B cell (primary cell): ENCODE measurements around the gene SLC25A13. TPM values are rescaled to one million over a fixed set of nuclear protein-coding genes. Genes with fewer than 3 reads are reported as not detected.

Source experiments
- ATAC-seq: fragments of 200-7000 bp; cut with Tn5 transposase; one replicate; pipeline ENCODE4 v1.10.0; 2021; ENCODE audit warnings: low read depth, mild to moderate bottlenecking, moderate number of reproducible peaks, moderate library complexity
- CTCF ChIA-PET: fragments of 350-600 bp; sonication (Branson Sonifier 250); formaldehyde crosslinking; loops from one replicate; lab custom pipeline; 2021; ENCODE audit warnings: antibody characterized with exemption, inconsistent platforms; lab: Charles Lee
- POLR2A ChIA-PET: fragments of 350-600 bp; sonication (Branson Sonifier 250); formaldehyde crosslinking; loops from one replicate; lab custom pipeline; 2021; ENCODE audit warnings: antibody characterized with exemption; lab: Charles Lee
- DNase-seq: peaks from one replicate; pipeline ENCODE4 v3.0.0; 2013
- H2AFZ ChIP-seq: 2 replicates; pipeline ENCODE4 v1.6.1; 2012; ENCODE audit warnings: mild to moderate bottlenecking, low read depth, low read length; ENCODE audit not compliant: insufficient read depth, poor library complexity, severe bottlenecking
- H3K27ac ChIP-seq, 2 donors: 1 replicate in 1 of 2; 2 replicates in 1 of 2; pipeline ENCODE4 v1.5.1; 2012 to 2013; ENCODE audit warnings: low read length in 2 of 2, mild to moderate bottlenecking in 2 of 2, moderate library complexity in 1 of 2
- H3K27me3 ChIP-seq, 4 experiments: fragments of 200-600 bp in 1 of 4; sonication (generic) in 1 of 4; replicated peaks in 1 of 4; 1 replicate in 2 of 4; 2 replicates in 2 of 4; pipeline versions ENCODE4 v1.6.1 to v1.7.0; 2013 to 2016; ENCODE audit warnings: low read length in 3 of 4, mild to moderate bottlenecking in 2 of 4, mixed read lengths in 1 of 4, moderate library complexity in 1 of 4; ENCODE audit not compliant: insufficient read depth in 4 of 4, control insufficient read depth in 3 of 4; ENCODE audit errors: control extremely low read depth in 1 of 4
- H3K36me3 ChIP-seq, 2 experiments: replicated peaks in 1 of 2; 1 replicate in 1 of 2; 2 replicates in 1 of 2; pipeline versions ENCODE4 v1.6.1 to v1.7.1; 2013; ENCODE audit warnings: low read length in 1 of 2; ENCODE audit not compliant: insufficient read depth in 2 of 2, control insufficient read depth in 1 of 2; ENCODE audit errors: control extremely low read depth in 1 of 2, extremely low read depth in 1 of 2
- H3K4me1 ChIP-seq, 2 donors: fragments of 200-600 bp in 1 of 2; sonication (generic) in 1 of 2; 1 replicate in 1 of 2; 2 replicates in 1 of 2; pipeline versions ENCODE4 v1.5.1 to v1.6.1; 2013 to 2017; ENCODE audit warnings: low read length in 2 of 2; ENCODE audit not compliant: control insufficient read depth in 2 of 2, insufficient read depth in 2 of 2
- H3K4me2 ChIP-seq: replicated peaks from 2 replicates; pipeline ENCODE3; 2012; ENCODE audit warnings: mild to moderate bottlenecking, low read depth, low read length; ENCODE audit not compliant: poor library complexity, severe bottlenecking
- H3K4me3 ChIP-seq, 5 experiments: fragments of 200-600 bp in 1 of 5; sonication (generic) in 1 of 5; 1 replicate in 3 of 5; 2 replicates in 2 of 5; pipeline versions ENCODE4 v1.5.1 to v1.7.0; 2011 to 2016; ENCODE audit warnings: low read length in 4 of 5, mild to moderate bottlenecking in 4 of 5, low read depth in 2 of 5, control low read depth in 1 of 5, moderate library complexity in 1 of 5; ENCODE audit not compliant: insufficient read depth in 1 of 5; ENCODE audit errors: control extremely low read depth in 1 of 5, extremely low read depth in 1 of 5
- H3K79me2 ChIP-seq: fragments of 200-600 bp; sonication (generic); one replicate; pipeline ENCODE4 v1.6.0; 2016; ENCODE audit warnings: low read length; ENCODE audit not compliant: control insufficient read depth, insufficient read depth
- H3K9ac ChIP-seq: fragments of 200-600 bp; sonication (generic); 2 replicates; pipeline ENCODE4 v1.6.1; 2017; ENCODE audit warnings: mild to moderate bottlenecking, low read length, moderate library complexity
- H3K9me3 ChIP-seq, 3 donors: one replicate each; pipeline versions ENCODE4 v1.6.1 to v1.7.1; 2013; ENCODE audit warnings: low read length in 2 of 3; ENCODE audit not compliant: control insufficient read depth in 2 of 3, insufficient read depth in 1 of 3; ENCODE audit errors: control extremely low read depth in 1 of 3
- H4K20me1 ChIP-seq: 2 replicates; pipeline ENCODE4 v1.6.0; 2012; ENCODE audit warnings: mild to moderate bottlenecking, low read length; ENCODE audit not compliant: insufficient read depth, control insufficient read depth, poor library complexity, severe bottlenecking
- H3K27ac Mint-ChIP-seq: one replicate; pipeline ENCODE4 v1.8.0; 2021; ENCODE audit warnings: mixed read lengths
- H3K27me3 Mint-ChIP-seq: one replicate; pipeline ENCODE4 v1.8.0; 2021; ENCODE audit warnings: mixed read lengths
- H3K4me1 Mint-ChIP-seq: one replicate; pipeline ENCODE4 v1.8.0; 2021; ENCODE audit warnings: mixed read lengths
- H3K4me3 Mint-ChIP-seq: one replicate; pipeline ENCODE4 v1.8.0; 2021; ENCODE audit warnings: mixed read lengths
- H3K9me3 Mint-ChIP-seq: one replicate; pipeline ENCODE4 v1.8.0; 2022; ENCODE audit warnings: mixed read lengths; ENCODE audit not compliant: insufficient read depth
- CTCF ChIP-seq: fragments of 200-600 bp; IDR thresholded peaks from one replicate; pipeline ENCODE4 v1.8.0; 2022; ENCODE audit warnings: antibody characterized with exemption, mild to moderate bottlenecking
- EZH2 ChIP-seq: IDR thresholded peaks from 2 replicates; pipeline ENCODE4 v1.6.1; 2012; ENCODE audit warnings: borderline replicate concordance, low read depth, mild to moderate bottlenecking, moderate library complexity, low read length; ENCODE audit not compliant: insufficient read depth, poor library complexity, severe bottlenecking
- WGBS: methylation state at CpG from one replicate; pipeline ENCODE4 v1.1.5; 2013; ENCODE audit warnings: missing lambda C conversion rate; ENCODE audit not compliant: insufficient coverage; 5-methylcytosine and 5-hydroxymethylcytosine counted together
- intact Hi-C: fragments of 100-400 bp; cut with micrococcal nuclease; formaldehyde crosslinking; loops from one replicate; pipeline ENCODE4 v1.10.0; 2022
- polyA plus RNA-seq: library from polyadenylated mRNA; depleted of rRNA; stranded (reverse); fragments of >200 nt; gene quantifications from 2 replicates; pipeline ENCODE4 v1.2.3, GENCODE V29; 2012
- total RNA-seq, 2 donors: library from RNA; stranded (reverse); fragments of 120-200 nt in 1 of 2; gene quantifications; 1 replicate in 1 of 2; 2 replicates in 1 of 2; pipeline versions ENCODE4 v1.2.3 to v1.2.4, GENCODE V29; 2013 to 2022

SLC25A13 gene
- total and polyA plus RNA-seq, 2 donors (not counting 1 experiment from before 2014, with no cell fraction given) = 12.5 to 30.9 TPM

DNA sequence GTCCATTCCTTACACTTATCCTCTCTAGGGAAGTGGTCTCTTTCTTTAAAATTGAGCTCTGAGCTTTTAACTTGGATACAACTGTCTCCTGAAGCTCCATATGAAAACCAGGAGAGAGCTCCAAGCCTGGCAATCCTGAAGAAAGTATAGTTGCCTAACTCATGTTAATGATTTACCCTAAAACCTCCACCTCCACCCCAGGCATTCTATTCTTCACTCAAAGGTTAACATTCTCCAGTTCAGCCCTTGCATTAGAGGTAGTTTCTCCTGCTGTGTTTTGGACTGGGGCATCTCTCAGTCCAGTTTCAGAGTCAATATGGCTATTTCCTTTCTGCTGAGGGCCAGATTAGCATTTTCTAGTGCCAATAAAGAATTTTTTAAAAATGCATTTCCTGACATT is 195.5 kb downstream of the SLC25A13 start:
- Histone ChIP-seq H3K4me1 (no peaks in the 10 kb centered on the region), H4K20me1 (no peaks in the 10 kb centered on the region), H3K36me3 (peaks cover 0 to 16% of the 10 kb centered on the region in 2 experiments), H3K27me3 (no peaks in the 10 kb centered on the region), H3K79me2 (no peaks in the 10 kb centered on the region), H3K4me3 (no peak overlapping the region), H3K4me2 (no peak overlapping the region), H3K9ac (no peak overlapping the region), H3K27ac (no peak overlapping the region), H2AFZ (no peak overlapping the region), H3K9me3 (no peaks in the 10 kb centered on the region)
- no peak for DNase-seq
- POLR2A ChIA-PET = no interaction called here
- no peak for TF ChIP-seq CTCF
- no peaks in the 10 kb centered on the region for H3K27me3 Mint-ChIP-seq
- no peaks in the 10 kb centered on the region for H3K4me1 Mint-ChIP-seq
- H3K27ac Mint-ChIP-seq = no peak overlapping the region
- intact Hi-C loops = no loop called here
- no peak overlapping the region for H3K4me3 Mint-ChIP-seq
- no peak for ATAC-seq
- no peaks in the 10 kb centered on the region for H3K9me3 Mint-ChIP-seq
- CTCF ChIA-PET = interaction anchor here (0.8 to 1.5 kb wide), 2 partner anchors 11 to 180 kb away, joined by 3 read pairs; no protein-coding TSS in a partner anchor

GRCh38 chr7:96122746-96123145 is 199.2 kb downstream of the SLC25A13 start:
- no peaks in the 10 kb centered on the region for H4K20me1 ChIP-seq
- POLR2A ChIA-PET = no interaction called here
- intact Hi-C loops = no loop called here
- H3K27ac ChIP-seq = no peak overlapping the region
- no peak overlapping the region for H3K4me2 ChIP-seq
- Mint-ChIP-seq H3K4me1 (no peaks in the 10 kb centered on the region), H3K27ac (no peak overlapping the region), H3K27me3 (no peaks in the 10 kb centered on the region), H3K9me3 (no peaks in the 10 kb centered on the region), H3K4me3 (no peak overlapping the region)
- no CpG with 5 or more reads among the region's 2 CpGs for WGBS
- H3K79me2 ChIP-seq = no peaks in the 10 kb centered on the region
- no peak overlapping the region for H2AFZ ChIP-seq
- no peaks in the 10 kb centered on the region for H3K27me3 ChIP-seq
- no peak overlapping the region for H3K4me3 ChIP-seq
- DNase-seq (no peak), ATAC-seq (no peak)
- H3K4me1 ChIP-seq = no peaks in the 10 kb centered on the region
- H3K36me3 ChIP-seq = peaks cover 0 to 8% of the 10 kb centered on the region in 2 experiments
- TF ChIP-seq CTCF (no peak), EZH2 (no peak)
- H3K9me3 ChIP-seq = no peaks in the 10 kb centered on the region
- CTCF ChIA-PET = no interaction called here
- no peak overlapping the region for H3K9ac ChIP-seq
